OCI-LY1 (cell line): ENCODE results near the gene DLX3.
A peak's percentile ranks its signal among the peaks of the same experiment; 100 is the strongest.

Experiments used
- H2AFZ ChIP-seq: fragments of 200-600 bp; sonication (generic), shearing (Covaris generic); 2 replicates; pipeline ENCODE4 v1.6.0; 2014; ENCODE audit warnings: antibody characterized with exemption, mild to moderate bottlenecking, low read length
- H3F3A ChIP-seq: fragments of 200-600 bp; sonication (generic), shearing (Covaris generic); 2 replicates; pipeline ENCODE4 v1.6.0; 2014; ENCODE audit warnings: mild to moderate bottlenecking, antibody characterized with exemption, low read length, moderate library complexity; ENCODE audit not compliant: insufficient read depth
- H3K27ac ChIP-seq: fragments of 200-600 bp; sonication (generic); 2 replicates; pipeline ENCODE4 v1.5.1; 2014; ENCODE audit warnings: low read length, mixed run types, mild to moderate bottlenecking, low read depth; ENCODE audit not compliant: poor library complexity, severe bottlenecking
- H3K27me3 ChIP-seq: fragments of 200-600 bp; sonication (generic); 2 replicates; pipeline ENCODE4 v1.6.0; 2014; ENCODE audit warnings: antibody characterized with exemption, mild to moderate bottlenecking, low read length, moderate library complexity; ENCODE audit not compliant: insufficient read depth
- H3K36me3 ChIP-seq: fragments of 200-600 bp; sonication (generic); 2 replicates; pipeline ENCODE4 v1.6.1; 2014; ENCODE audit warnings: mild to moderate bottlenecking, antibody characterized with exemption, low read length, moderate library complexity, mixed read lengths; ENCODE audit not compliant: insufficient read depth
- H3K4me1 ChIP-seq: fragments of 200-600 bp; sonication (generic); 2 replicates; pipeline ENCODE4 v1.5.1; 2014; ENCODE audit warnings: mild to moderate bottlenecking, low read length, moderate library complexity; ENCODE audit not compliant: insufficient read depth, severe bottlenecking
- H3K4me2 ChIP-seq: fragments of 200-600 bp; sonication (generic), shearing (Covaris generic); 2 replicates; pipeline ENCODE4 v1.6.1; 2014; ENCODE audit warnings: low read length
- H3K4me3 ChIP-seq: fragments of 200-600 bp; sonication (generic); 2 replicates; pipeline ENCODE4 v1.5.1; 2014; ENCODE audit warnings: low read length, low read depth, mild to moderate bottlenecking, mixed read lengths; ENCODE audit not compliant: poor library complexity, severe bottlenecking
- H3K79me2 ChIP-seq: fragments of 200-600 bp; shearing (Covaris generic); 2 replicates; pipeline ENCODE4 v1.6.1; 2016; ENCODE audit warnings: mixed run types, low read length, mixed read lengths; ENCODE audit not compliant: insufficient read depth
- H3K9ac ChIP-seq: fragments of 200-600 bp; sonication (generic), shearing (Covaris generic); 2 replicates; pipeline ENCODE4 v1.6.1; 2014; ENCODE audit warnings: mild to moderate bottlenecking, low read length, mixed read lengths
- H3K9me2 ChIP-seq: fragments of 200-600 bp; sonication (generic), shearing (Covaris generic); 2 replicates; pipeline ENCODE4 v1.6.1; 2014; ENCODE audit warnings: low read depth, mild to moderate bottlenecking, low read length, mixed read lengths
- H3K9me3 ChIP-seq: fragments of 200-600 bp; shearing (Covaris generic); 2 replicates; pipeline ENCODE4 v1.6.1; 2014; ENCODE audit warnings: low read length, mixed read lengths
- H4K20me1 ChIP-seq: fragments of 200-600 bp; sonication (generic), shearing (Covaris generic); 2 replicates; pipeline ENCODE4 v1.6.0; 2016; ENCODE audit warnings: mild to moderate bottlenecking, low read length; ENCODE audit not compliant: insufficient read depth
- EZH2 ChIP-seq: fragments of 200-600 bp; sonication (generic), shearing (Covaris generic); IDR thresholded peaks from 2 replicates; pipeline ENCODE4 v1.8.0; 2017; ENCODE audit warnings: borderline replicate concordance, mixed run types, mild to moderate bottlenecking, antibody characterized with exemption, low read length, moderate library complexity, mixed read lengths
- TF ChIP-seq, protein P1 (sequence below): fragments of 200-600 bp; sonication (generic), shearing (Covaris generic); IDR thresholded peaks from 2 replicates; pipeline ENCODE4 v1.5.1; 2017; ENCODE audit warnings: mild to moderate bottlenecking, antibody characterized with exemption, low read length, moderate library complexity, mixed read lengths

Gene DLX3

DNA sequence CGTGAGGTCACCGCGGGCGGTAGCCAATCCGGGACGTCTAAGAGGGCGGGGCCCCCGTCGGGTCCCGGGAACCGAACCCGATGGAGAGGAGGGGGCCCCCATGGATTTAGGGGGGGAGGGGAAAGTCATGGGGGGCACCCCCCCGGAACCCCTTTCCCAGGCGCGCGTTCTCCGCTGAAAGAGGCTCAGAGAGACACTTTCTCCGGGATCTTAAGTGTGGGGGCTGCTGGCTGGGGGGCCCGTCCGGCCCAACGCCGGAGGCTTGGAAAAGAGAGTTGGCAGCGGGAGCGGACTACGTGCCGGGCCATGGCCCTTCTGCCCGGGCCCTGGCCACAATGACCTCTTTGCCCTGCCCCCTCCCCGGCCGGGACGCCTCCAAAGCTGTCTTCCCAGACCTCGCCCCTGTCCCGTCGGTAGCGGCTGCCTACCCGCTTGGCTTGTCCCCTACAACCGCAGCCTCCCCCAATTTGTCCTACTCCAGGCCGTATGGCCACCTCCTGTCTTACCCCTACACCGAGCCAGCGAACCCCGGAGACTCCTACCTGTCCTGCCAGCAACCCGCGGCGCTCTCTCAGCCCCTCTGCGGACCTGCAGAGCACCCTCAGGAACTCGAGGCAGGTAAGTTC, 25.8 kb downstream of the DLX3 start, which contains the start of gene DLX4:
Gene DLX4 (plus strand): TSS at position 57 of the 626 bp plus-strand sequence. CDS start 279 bp downstream, at position 336.
- Histone ChIP-seq H3K27ac (no peak within 1 kb of the TSS), H3K9me3 (no peaks in the 10 kb centered on the region), H4K20me1 (no peaks in the 10 kb centered on the region), H3K36me3 (no peaks in the 10 kb centered on the region), H3K9ac (peak within 1 kb of the TSS; percentile 78), H3K4me3 (peak within 1 kb of the TSS; percentile 81), H3K27me3 (peaks cover 9% of the 10 kb centered on the region; the same call in 1 of the 2 replicates), H3F3A (no peaks in the 10 kb centered on the region; the same call in 1 of the 2 replicates), H3K4me2 (peak within 1 kb of the TSS; percentile 97), H2AFZ (peak within 1 kb of the TSS; percentile 24; the same call in 1 of the 2 replicates), H3K79me2 (no peaks in the 10 kb centered on the region), H3K9me2 (no peaks in the 10 kb centered on the region), H3K4me1 (peaks cover 11% of the 10 kb centered on the region)
- TF ChIP-seq, protein P1, sequence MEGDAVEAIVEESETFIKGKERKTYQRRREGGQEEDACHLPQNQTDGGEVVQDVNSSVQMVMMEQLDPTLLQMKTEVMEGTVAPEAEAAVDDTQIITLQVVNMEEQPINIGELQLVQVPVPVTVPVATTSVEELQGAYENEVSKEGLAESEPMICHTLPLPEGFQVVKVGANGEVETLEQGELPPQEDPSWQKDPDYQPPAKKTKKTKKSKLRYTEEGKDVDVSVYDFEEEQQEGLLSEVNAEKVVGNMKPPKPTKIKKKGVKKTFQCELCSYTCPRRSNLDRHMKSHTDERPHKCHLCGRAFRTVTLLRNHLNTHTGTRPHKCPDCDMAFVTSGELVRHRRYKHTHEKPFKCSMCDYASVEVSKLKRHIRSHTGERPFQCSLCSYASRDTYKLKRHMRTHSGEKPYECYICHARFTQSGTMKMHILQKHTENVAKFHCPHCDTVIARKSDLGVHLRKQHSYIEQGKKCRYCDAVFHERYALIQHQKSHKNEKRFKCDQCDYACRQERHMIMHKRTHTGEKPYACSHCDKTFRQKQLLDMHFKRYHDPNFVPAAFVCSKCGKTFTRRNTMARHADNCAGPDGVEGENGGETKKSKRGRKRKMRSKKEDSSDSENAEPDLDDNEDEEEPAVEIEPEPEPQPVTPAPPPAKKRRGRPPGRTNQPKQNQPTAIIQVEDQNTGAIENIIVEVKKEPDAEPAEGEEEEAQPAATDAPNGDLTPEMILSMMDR, result no peak
- no peak for TF ChIP-seq EZH2

DNA sequence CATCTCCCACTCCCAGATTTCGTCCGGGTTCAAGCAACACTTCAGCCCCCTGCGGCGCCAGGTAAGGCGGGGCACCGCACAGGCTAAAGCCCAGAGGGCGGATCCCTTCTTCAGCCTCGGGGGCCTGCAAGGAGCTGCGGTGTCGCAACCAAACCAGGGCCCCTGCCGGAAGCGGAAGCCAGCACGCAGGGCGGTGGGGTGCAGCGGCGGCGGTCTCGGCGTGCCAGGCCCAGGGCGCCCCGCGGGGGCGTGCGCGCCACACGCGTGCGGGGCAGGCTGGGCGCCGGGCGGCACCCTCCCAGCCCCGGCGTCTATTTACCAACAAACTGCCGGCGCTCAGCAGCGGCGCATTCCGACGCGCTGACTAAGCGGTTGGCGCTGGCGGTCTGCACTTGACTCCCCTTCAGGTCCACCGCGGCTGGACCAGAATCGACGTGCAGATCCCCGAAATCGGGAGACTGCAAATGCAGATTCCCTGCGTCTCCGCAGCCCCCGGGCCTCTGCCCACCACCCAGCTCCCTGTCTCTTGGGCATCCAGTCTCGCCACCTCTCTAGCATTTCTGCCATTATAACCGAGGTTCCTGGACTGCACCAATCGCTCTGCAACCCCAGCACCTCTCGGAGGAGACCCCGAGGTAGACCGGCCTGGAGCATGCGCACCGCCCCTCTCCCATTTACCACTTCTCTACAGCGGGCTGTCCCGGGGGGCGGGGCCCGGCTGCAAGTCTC, 26.5 kb downstream of the DLX3 start:
- no peaks in the 10 kb centered on the region for H3K79me2 ChIP-seq
- no peaks in the 10 kb centered on the region for H3K9me2 ChIP-seq
- H3K27ac ChIP-seq, result no peak overlapping the region
- TF ChIP-seq, protein P1, result no peak
- TF ChIP-seq EZH2, result no peak
- H4K20me1 ChIP-seq, result no peaks in the 10 kb centered on the region
- H3K27me3 ChIP-seq, result peaks cover 9% of the 10 kb centered on the region; the same call in 1 of the 2 replicates
- H3K9me3 ChIP-seq, result no peaks in the 10 kb centered on the region
- H3F3A ChIP-seq, result no peaks in the 10 kb centered on the region; the same call in 1 of the 2 replicates
- peak overlapping the region; percentile 97 for H3K4me2 ChIP-seq
- peak overlapping the region; percentile 81 for H3K4me3 ChIP-seq
- H2AFZ ChIP-seq, result peak overlapping the region; percentile 24; the same call in 1 of the 2 replicates
- peak overlapping the region; percentile 78 for H3K9ac ChIP-seq
- H3K4me1 ChIP-seq, result peaks cover 11% of the 10 kb centered on the region
- no peaks in the 10 kb centered on the region for H3K36me3 ChIP-seq

DNA sequence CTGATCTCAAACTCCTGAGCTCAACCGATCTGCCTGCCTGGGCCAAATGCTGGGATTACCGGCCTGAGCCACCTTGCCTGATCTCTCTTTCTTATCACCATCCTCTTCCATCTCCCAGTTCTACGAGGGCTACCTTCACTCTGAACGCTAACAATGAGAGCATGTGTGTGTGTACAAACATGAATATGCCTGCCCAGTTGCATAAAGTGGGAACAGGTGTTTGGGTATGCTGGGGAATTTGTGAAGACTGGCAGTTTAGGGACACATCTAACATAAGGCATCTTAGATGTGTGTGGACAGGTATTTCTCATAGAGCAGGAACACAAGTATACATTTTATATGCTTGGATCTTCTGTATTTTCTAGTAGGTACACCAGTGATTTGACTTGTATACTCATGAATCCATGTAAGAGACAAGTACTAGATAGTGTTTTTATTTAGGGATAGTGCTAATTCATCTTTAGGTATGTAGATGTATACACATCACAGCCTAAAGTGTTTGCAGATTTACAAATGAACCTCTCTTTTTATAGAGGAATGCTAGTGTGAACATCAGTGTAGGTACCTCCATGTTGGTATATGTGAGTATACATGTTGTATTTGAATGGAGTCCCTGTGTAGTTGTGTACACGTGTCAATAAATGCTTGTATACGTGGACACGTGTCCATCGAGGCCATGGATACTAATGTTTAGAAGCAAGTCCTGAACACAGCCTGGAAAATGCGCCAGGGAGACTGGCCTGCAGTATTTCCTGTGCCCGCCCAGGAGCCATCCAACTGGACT, 27.2 kb downstream of the DLX3 start:
- no peak for TF ChIP-seq EZH2
- TF ChIP-seq, protein P1, result no peak
- Histone ChIP-seq H4K20me1 (no peaks in the 10 kb centered on the region), H3K4me2 (peak overlapping the region; percentile 97)

More for the DNA sequence above, 27.2 kb downstream of the DLX3 start:
- Histone ChIP-seq H3K27ac (no peak overlapping the region), H3K27me3 (peaks cover 9% of the 10 kb centered on the region; the same call in 1 of the 2 replicates), H3F3A (no peaks in the 10 kb centered on the region; the same call in 1 of the 2 replicates), H3K4me3 (peak overlapping the region; percentile 81), H3K79me2 (no peaks in the 10 kb centered on the region), H3K4me1 (peaks cover 11% of the 10 kb centered on the region), H3K9ac (no peak overlapping the region; the same call in 1 of the 2 replicates), H3K36me3 (no peaks in the 10 kb centered on the region), H3K9me3 (no peaks in the 10 kb centered on the region), H2AFZ (no peak overlapping the region), H3K9me2 (no peaks in the 10 kb centered on the region)
